K562 (cell line): ENCODE results near the gene ARID3B. TPM values are rescaled to one million over a fixed set of nuclear protein-coding genes. Genes with fewer than 3 reads are reported as not detected.

Experiments used
- ATAC-seq: fragments of 200-7000 bp; cut with Tn5 transposase; 3 replicates; pipeline ENCODE4 v1.9.1; 2020; ENCODE audit warnings: moderate library complexity
- BruUV-seq: library from RNA; stranded (reverse); fragments of 400-500 nt; replicated peaks from 2 replicates; lab custom pipeline; 2021; lab: Mats Ljungman, UMichigan
- CTCF ChIA-PET: fragments of 300-600 bp; formaldehyde crosslinking; extraction: SDS; loops from one replicate; lab custom pipeline; 2021; ENCODE audit warnings: low intra/inter-chr PET ratio; lab: Yijun Ruan, JAX
- POLR2A ChIA-PET: fragments of 300-600, 350-650 bp; sonication (Branson Sonifier 250); formaldehyde crosslinking; extraction: SDS; loops from one replicate; lab custom pipeline; 2021; ENCODE audit warnings: antibody characterized with exemption, inconsistent platforms; lab: Yijun Ruan, JAX
- DNase-seq, 4 experiments: peaks; one replicate each; pipeline versions ENCODE4 v3.0.0 to v3.0.0-alpha.2; 2011 to 2018; ENCODE audit warnings: low spot score in 3 of 4, mixed read lengths in 3 of 4; ENCODE audit errors: extremely low read depth in 1 of 4
- FAIRE-seq: peaks from 2 replicates; lab custom pipeline; 2011; peaks lifted over from hg19 to GRCh38; lab: Jason Lieb, UNC
- H2AFZ ChIP-seq: 2 replicates; pipeline ENCODE4 v1.6.0; 2011; ENCODE audit warnings: low read depth, low read length, control low read depth, inconsistent platforms
- H3K27ac ChIP-seq: fragments of 200-600 bp; 3 replicates; pipeline ENCODE4 v1.8.0; 2011; ENCODE audit warnings: low read depth, mild to moderate bottlenecking, control low read depth, inconsistent platforms, low read length, moderate library complexity, mixed read lengths; ENCODE audit errors: extremely low read depth
- H3K27me3 ChIP-seq, 2 experiments: fragments of 300-600 bp in 1 of 2; 2 replicates in 1 of 2; 3 replicates in 1 of 2; pipeline versions ENCODE4 v1.6.0 to v1.8.0; 2011; ENCODE audit warnings: inconsistent platforms in 2 of 2, low read length in 2 of 2, mild to moderate bottlenecking in 1 of 2, mixed read lengths in 1 of 2, moderate library complexity in 1 of 2; ENCODE audit not compliant: control insufficient read depth in 2 of 2, insufficient read depth in 2 of 2
- H3K36me3 ChIP-seq: fragments of 300-600 bp; 3 replicates; pipeline ENCODE4 v1.8.0; 2011; ENCODE audit warnings: mild to moderate bottlenecking, low read length, inconsistent platforms; ENCODE audit not compliant: control insufficient read depth, insufficient read depth
- H3K4me1 ChIP-seq, 2 experiments: fragments of 200-600 bp in 1 of 2; replicated peaks in 1 of 2; 2 replicates in 1 of 2; 3 replicates in 1 of 2; pipeline versions ENCODE4 v1.5.1 to v1.8.0; 2011; ENCODE audit warnings: inconsistent platforms in 2 of 2, low read length in 2 of 2, mild to moderate bottlenecking in 1 of 2, mixed read lengths in 1 of 2, moderate library complexity in 1 of 2; ENCODE audit not compliant: control insufficient read depth in 2 of 2, insufficient read depth in 2 of 2
- H3K4me2 ChIP-seq: 2 replicates; pipeline ENCODE4 v1.6.1; 2011; ENCODE audit warnings: low read length, control low read depth, inconsistent platforms, mixed read lengths; ENCODE audit not compliant: insufficient read depth
- H3K4me3 ChIP-seq: fragments of 200-600 bp; sonication (generic), shearing (Covaris generic); 2 replicates; pipeline ENCODE4 v1.5.1; 2016; ENCODE audit warnings: control low read depth, inconsistent platforms
- H3K79me2 ChIP-seq: fragments of 200-600 bp; 3 replicates; pipeline ENCODE4 v1.8.0; 2011; ENCODE audit warnings: low read length, inconsistent platforms; ENCODE audit not compliant: control insufficient read depth, insufficient read depth
- H3K9ac ChIP-seq, 2 experiments: 2 replicates each; pipeline versions ENCODE4 v1.6.0 to v1.6.1; 2011; ENCODE audit warnings: low read depth in 2 of 2, low read length in 2 of 2, control low read depth in 1 of 2, inconsistent platforms in 1 of 2, mild to moderate bottlenecking in 1 of 2, mixed read lengths in 1 of 2; ENCODE audit not compliant: insufficient read depth in 1 of 2
- H3K9me1 ChIP-seq: one replicate; pipeline ENCODE4 v1.6.0; 2011; ENCODE audit warnings: inconsistent platforms, mild to moderate bottlenecking, low read length, moderate library complexity; ENCODE audit not compliant: control insufficient read depth, insufficient read depth
- H3K9me3 ChIP-seq: replicated peaks from 2 replicates; pipeline ENCODE4 v1.5.1; 2011; ENCODE audit warnings: low read depth, low read length, inconsistent platforms; ENCODE audit not compliant: control insufficient read depth, insufficient read depth
- H4K20me1 ChIP-seq: replicated peaks from 2 replicates; pipeline ENCODE4 v1.6.1; 2011; ENCODE audit warnings: low read length, inconsistent platforms, mixed read lengths; ENCODE audit not compliant: control insufficient read depth, insufficient read depth
- CCNT2 ChIP-seq: IDR thresholded peaks from 2 replicates; pipeline ENCODE4 v1.6.1; 2011; ENCODE audit warnings: borderline replicate concordance, low read depth, mild to moderate bottlenecking, moderate library complexity, mixed read lengths, low read length; ENCODE audit not compliant: insufficient read length; ENCODE audit errors: extremely low read depth
- CHD2 ChIP-seq: IDR thresholded peaks from 2 replicates; pipeline ENCODE4 v1.6.1; 2011; ENCODE audit warnings: low read depth, low read length
- CREBBP ChIP-seq: IDR thresholded peaks from one replicate; pipeline ENCODE4 v1.6.1; 2012; ENCODE audit warnings: low read depth, mild to moderate bottlenecking, control low read depth, inconsistent platforms, low read length
- CXXC5 ChIP-seq: fragments of 250-450 bp; sonication (Bioruptor Pico); IDR thresholded peaks from 2 replicates; pipeline ENCODE4 v1.8.0; 2022; ENCODE audit warnings: inconsistent platforms, mild to moderate bottlenecking, moderate library complexity
- EP300 ChIP-seq: IDR thresholded peaks from 2 replicates; pipeline ENCODE4 v1.6.1; 2012; ENCODE audit warnings: low read length, improper control_type of control experiment
- ETV5 ChIP-seq: sonication (generic); formaldehyde crosslinking; IDR thresholded peaks from 2 replicates; pipeline ENCODE4 v1.4.0; 2020; ENCODE audit warnings: low read depth, mild to moderate bottlenecking, missing genetic modification reagents
- KAT7 ChIP-seq: sonication (generic); formaldehyde crosslinking; IDR thresholded peaks from 2 replicates; pipeline ENCODE4 v1.8.0; 2022; ENCODE audit warnings: missing genetic modification reagents, mild to moderate bottlenecking, borderline replicate concordance
- NCOA4 ChIP-seq: fragments of 450-650 bp; IDR thresholded peaks from 2 replicates; pipeline ENCODE4 v1.6.1; 2018; ENCODE audit warnings: mild to moderate bottlenecking; ENCODE audit not compliant: partially characterized antibody
- ZNF436 ChIP-seq: fragments of 250-450, 450-650 bp; sonication (Bioruptor Pico); formaldehyde crosslinking; IDR thresholded peaks from 2 replicates; pipeline ENCODE4 v1.7.0; 2020; ENCODE audit warnings: mild to moderate bottlenecking
- ZNF445 ChIP-seq: fragments of 250-450 bp; sonication (Bioruptor Pico); IDR thresholded peaks from 2 replicates; pipeline ENCODE4 v1.4.0; 2020; ENCODE audit warnings: low read depth, mild to moderate bottlenecking, moderate library complexity
- WGBS: fragments of 100-300 bp; shearing (Covaris generic); methylation state at CpG from one replicate; pipeline ENCODE4 v1.1.6; 2016; ENCODE audit warnings: low coverage, mixed read lengths; ENCODE audit not compliant: insufficient coverage; ENCODE audit errors: missing lambda C conversion rate; 5-methylcytosine and 5-hydroxymethylcytosine counted together
- in situ Hi-C: fragments of 300-500 bp; cut with MboI; formaldehyde crosslinking; loops from 4 replicates; pipeline ENCODE4 v1.15.0; 2018; ENCODE audit warnings: inconsistent platforms, mixed read lengths
- intact Hi-C: fragments of 100-400 bp; cut with micrococcal nuclease; formaldehyde crosslinking; loops from 2 replicates; pipeline ENCODE4 v1.14.2; 2022
- polyA plus RNA-seq, 8 experiments: library from polyadenylated mRNA; depleted of rRNA in 4 of 8; stranded (reverse) in 5 of 8; unstranded in 3 of 8; fragments of >200 nt; fragmentation: Nextera tagmentation in 2 of 8; fragmentation: Illumina TruSeq in 1 of 8; extraction: Ambion mirVana in 2 of 8; extraction: Trizol in 1 of 8; gene quantifications; 2 replicates each; pipeline versions ENCODE4 v1.2.1 to v1.2.3, GENCODE V29; 2011 to 2014; ENCODE audit warnings: inconsistent platforms in 1 of 8, missing spikeins in 1 of 8
- total RNA-seq, 7 experiments: library from RNA; depleted of rRNA in 6 of 7; stranded (reverse); fragments of >200 nt in 6 of 7; fragmentation: Illumina TruSeq in 2 of 7; extraction: Trizol in 2 of 7; gene quantifications; 2 replicates each; pipeline versions ENCODE4 v1.2.1 to v1.2.3, GENCODE V29; 2011 to 2021; ENCODE audit warnings: low replicate concordance in 1 of 7
- TF ChIP-seq, protein P1 (sequence below): fragments of 450-650 bp; formaldehyde crosslinking; IDR thresholded peaks from 2 replicates; pipeline ENCODE4 v1.4.0; 2022; ENCODE audit warnings: missing genetic modification characterization
- TF ChIP-seq, protein P2 (sequence below): sonication (generic); formaldehyde crosslinking; IDR thresholded peaks from 2 replicates; pipeline ENCODE4 v1.5.0; 2020; ENCODE audit warnings: missing genetic modification reagents
- TF ChIP-seq, protein P3 (sequence below): sonication (generic); formaldehyde crosslinking; IDR thresholded peaks from 2 replicates; pipeline ENCODE4 v1.8.0; 2022; ENCODE audit warnings: mild to moderate bottlenecking, missing genetic modification reagents
- TF ChIP-seq, protein P4 (sequence below): fragments of 250-450 bp; sonication (Bioruptor Pico); IDR thresholded peaks from 2 replicates; pipeline ENCODE4 v1.9.0; 2021; ENCODE audit warnings: mild to moderate bottlenecking, inconsistent platforms

ARID3B gene
- total and polyA plus RNA-seq, 9 of the 15 experiments (the other 6 are each of a cell fraction or from before 2014, with no cell fraction given), result 0.32 to 15.1 (median 7.1) TPM

DNA sequence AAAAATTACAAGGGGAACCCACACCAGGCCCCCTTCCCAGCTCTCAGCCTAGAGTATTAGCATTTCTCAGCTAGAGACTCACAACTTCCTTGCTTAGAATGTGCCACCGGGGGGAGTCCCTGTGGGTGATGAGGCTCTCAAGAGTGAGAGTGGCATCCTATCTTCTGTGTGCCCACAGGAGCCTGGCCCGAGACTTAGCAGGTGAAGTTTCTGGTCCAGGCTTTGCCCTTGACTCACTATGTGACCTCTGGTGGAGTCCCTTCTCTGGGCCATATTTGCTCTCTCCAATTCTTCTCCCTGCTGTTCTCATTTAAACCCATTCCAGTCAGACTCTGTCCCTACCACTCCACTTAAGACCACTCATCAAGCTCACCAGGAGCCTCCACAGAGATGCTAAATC is 92.8 kb downstream of the ARID3B start:
- POLR2A ChIA-PET, result interaction anchor here (0.6 to 3.8 kb wide), 3 partner anchors 7 to 330 kb away, joined by 3 to 16 read pairs (median 3); no protein-coding TSS in a partner anchor
- no peak for TF ChIP-seq ETV5 (CRISPR knock-in tag)
- TF ChIP-seq KAT7 (CRISPR knock-in tag), result no peak
- TF ChIP-seq, protein P1, sequence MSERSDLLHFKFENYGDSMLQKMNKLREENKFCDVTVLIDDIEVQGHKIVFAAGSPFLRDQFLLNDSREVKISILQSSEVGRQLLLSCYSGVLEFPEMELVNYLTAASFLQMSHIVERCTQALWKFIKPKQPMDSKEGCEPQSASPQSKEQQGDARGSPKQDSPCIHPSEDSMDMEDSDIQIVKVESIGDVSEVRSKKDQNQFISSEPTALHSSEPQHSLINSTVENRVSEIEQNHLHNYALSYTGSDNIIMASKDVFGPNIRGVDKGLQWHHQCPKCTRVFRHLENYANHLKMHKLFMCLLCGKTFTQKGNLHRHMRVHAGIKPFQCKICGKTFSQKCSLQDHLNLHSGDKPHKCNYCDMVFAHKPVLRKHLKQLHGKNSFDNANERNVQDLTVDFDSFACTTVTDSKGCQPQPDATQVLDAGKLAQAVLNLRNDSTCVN (CRISPR knock-in tag), result no peak
- TF ChIP-seq EP300, result no peak
- TF ChIP-seq CCNT2, result no peak
- TF ChIP-seq, protein P2, sequence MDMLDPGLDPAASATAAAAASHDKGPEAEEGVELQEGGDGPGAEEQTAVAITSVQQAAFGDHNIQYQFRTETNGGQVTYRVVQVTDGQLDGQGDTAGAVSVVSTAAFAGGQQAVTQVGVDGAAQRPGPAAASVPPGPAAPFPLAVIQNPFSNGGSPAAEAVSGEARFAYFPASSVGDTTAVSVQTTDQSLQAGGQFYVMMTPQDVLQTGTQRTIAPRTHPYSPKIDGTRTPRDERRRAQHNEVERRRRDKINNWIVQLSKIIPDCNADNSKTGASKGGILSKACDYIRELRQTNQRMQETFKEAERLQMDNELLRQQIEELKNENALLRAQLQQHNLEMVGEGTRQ (CRISPR knock-in tag), result no peak
- no peak for TF ChIP-seq CHD2
- TF ChIP-seq, protein P3, sequence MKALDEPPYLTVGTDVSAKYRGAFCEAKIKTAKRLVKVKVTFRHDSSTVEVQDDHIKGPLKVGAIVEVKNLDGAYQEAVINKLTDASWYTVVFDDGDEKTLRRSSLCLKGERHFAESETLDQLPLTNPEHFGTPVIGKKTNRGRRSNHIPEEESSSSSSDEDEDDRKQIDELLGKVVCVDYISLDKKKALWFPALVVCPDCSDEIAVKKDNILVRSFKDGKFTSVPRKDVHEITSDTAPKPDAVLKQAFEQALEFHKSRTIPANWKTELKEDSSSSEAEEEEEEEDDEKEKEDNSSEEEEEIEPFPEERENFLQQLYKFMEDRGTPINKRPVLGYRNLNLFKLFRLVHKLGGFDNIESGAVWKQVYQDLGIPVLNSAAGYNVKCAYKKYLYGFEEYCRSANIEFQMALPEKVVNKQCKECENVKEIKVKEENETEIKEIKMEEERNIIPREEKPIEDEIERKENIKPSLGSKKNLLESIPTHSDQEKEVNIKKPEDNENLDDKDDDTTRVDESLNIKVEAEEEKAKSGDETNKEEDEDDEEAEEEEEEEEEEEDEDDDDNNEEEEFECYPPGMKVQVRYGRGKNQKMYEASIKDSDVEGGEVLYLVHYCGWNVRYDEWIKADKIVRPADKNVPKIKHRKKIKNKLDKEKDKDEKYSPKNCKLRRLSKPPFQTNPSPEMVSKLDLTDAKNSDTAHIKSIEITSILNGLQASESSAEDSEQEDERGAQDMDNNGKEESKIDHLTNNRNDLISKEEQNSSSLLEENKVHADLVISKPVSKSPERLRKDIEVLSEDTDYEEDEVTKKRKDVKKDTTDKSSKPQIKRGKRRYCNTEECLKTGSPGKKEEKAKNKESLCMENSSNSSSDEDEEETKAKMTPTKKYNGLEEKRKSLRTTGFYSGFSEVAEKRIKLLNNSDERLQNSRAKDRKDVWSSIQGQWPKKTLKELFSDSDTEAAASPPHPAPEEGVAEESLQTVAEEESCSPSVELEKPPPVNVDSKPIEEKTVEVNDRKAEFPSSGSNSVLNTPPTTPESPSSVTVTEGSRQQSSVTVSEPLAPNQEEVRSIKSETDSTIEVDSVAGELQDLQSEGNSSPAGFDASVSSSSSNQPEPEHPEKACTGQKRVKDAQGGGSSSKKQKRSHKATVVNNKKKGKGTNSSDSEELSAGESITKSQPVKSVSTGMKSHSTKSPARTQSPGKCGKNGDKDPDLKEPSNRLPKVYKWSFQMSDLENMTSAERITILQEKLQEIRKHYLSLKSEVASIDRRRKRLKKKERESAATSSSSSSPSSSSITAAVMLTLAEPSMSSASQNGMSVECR, result no peak
- no peak for TF ChIP-seq ZNF445 (CRISPR knock-in tag)
- TF ChIP-seq ZNF436 (CRISPR knock-in tag), result no peak
- no peak for TF ChIP-seq CREBBP
- no peak for TF ChIP-seq CXXC5 (CRISPR knock-in tag)
- TF ChIP-seq NCOA4, result no peak
- TF ChIP-seq, protein P4, sequence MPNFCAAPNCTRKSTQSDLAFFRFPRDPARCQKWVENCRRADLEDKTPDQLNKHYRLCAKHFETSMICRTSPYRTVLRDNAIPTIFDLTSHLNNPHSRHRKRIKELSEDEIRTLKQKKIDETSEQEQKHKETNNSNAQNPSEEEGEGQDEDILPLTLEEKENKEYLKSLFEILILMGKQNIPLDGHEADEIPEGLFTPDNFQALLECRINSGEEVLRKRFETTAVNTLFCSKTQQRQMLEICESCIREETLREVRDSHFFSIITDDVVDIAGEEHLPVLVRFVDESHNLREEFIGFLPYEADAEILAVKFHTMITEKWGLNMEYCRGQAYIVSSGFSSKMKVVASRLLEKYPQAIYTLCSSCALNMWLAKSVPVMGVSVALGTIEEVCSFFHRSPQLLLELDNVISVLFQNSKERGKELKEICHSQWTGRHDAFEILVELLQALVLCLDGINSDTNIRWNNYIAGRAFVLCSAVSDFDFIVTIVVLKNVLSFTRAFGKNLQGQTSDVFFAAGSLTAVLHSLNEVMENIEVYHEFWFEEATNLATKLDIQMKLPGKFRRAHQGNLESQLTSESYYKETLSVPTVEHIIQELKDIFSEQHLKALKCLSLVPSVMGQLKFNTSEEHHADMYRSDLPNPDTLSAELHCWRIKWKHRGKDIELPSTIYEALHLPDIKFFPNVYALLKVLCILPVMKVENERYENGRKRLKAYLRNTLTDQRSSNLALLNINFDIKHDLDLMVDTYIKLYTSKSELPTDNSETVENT (CRISPR knock-in tag), result no peak

More for the DNA sequence above, 92.8 kb downstream of the ARID3B start:
- BruUV-seq, result no TSS peak
- peaks cover 90% of the 10 kb centered on the region for H3K36me3 ChIP-seq
- peaks cover 29% of the 10 kb centered on the region for H4K20me1 ChIP-seq
- H3K4me3 ChIP-seq, result no peak overlapping the region
- no peak overlapping the region for H3K9ac ChIP-seq
- intact Hi-C loops (no loop called here), in situ Hi-C loops (no loop called here)
- CTCF ChIA-PET, result interaction anchor here (0.6 to 4.7 kb wide), 3 partner anchors 135 to 260 kb away, joined by 4 to 51 read pairs (median 5); no protein-coding TSS in a partner anchor
- H2AFZ ChIP-seq, result no peak overlapping the region
- no peak overlapping the region for H3K4me2 ChIP-seq
- H3K9me1 ChIP-seq, result peaks cover 9% of the 10 kb centered on the region
- H3K4me1 ChIP-seq, result no peaks in the 10 kb centered on the region; a peak in 1 of 5 replicates
- H3K9me3 ChIP-seq, result no peaks in the 10 kb centered on the region
- DNase-seq (no peak), FAIRE-seq (no peak), ATAC-seq (no peak)
- WGBS, result 59% methylated on average over 2 of the region's 2 CpGs
- no peak overlapping the region for H3K27ac ChIP-seq
- no peaks in the 10 kb centered on the region for H3K27me3 ChIP-seq
- no peaks in the 10 kb centered on the region for H3K79me2 ChIP-seq
